Suprapubic skin (tissue), 4 donors: ENCODE measurements around the gene PRR16.

ENCODE experiments used
- CTCF ChIP-seq, 2 donors: fragments of 200-600 bp in 1 of 2; fragments of 450-650 bp in 1 of 2; sonication (generic) in 1 of 2; IDR thresholded peaks; one replicate each; pipeline ENCODE4 v1.5.1; 2016 to 2019; ENCODE audit warnings: antibody characterized with exemption in 2 of 2, mild to moderate bottlenecking in 1 of 2, moderate library complexity in 1 of 2
- POLR2A ChIP-seq, 2 donors: fragments of 450-650 bp; IDR thresholded peaks; one replicate each; pipeline ENCODE4 v1.6.1; 2017; ENCODE audit warnings: antibody characterized with exemption in 2 of 2, mild to moderate bottlenecking in 2 of 2, moderate library complexity in 2 of 2
- POLR2AphosphoS5 ChIP-seq, 3 donors: sonication (generic); formaldehyde crosslinking; IDR thresholded peaks; one replicate each; pipeline ENCODE4 v1.6.1; 2017; ENCODE audit warnings: antibody characterized with exemption in 3 of 3

GRCh38 chr5:120512791-120513650 lies 48.9 kb downstream of the PRR16 start:
- TF ChIP-seq CTCF (IDR thresholded peaks at IDR 0.05) (no peak), POLR2AphosphoS5 (IDR thresholded peaks at IDR 0.05) (no peak), POLR2A (IDR thresholded peaks at IDR 0.05) (no peak)
